ENCODE results near the gene SNAPC3.

SNAPC3 gene

GRCh38 chr9:15498246-15498995, 75.7 kb downstream of the SNAPC3 start:
- DNase-seq = no peak

GRCh38 chr9:15499139-15499538, 76.5 kb downstream of the SNAPC3 start:
- DNase-seq = no peak

GRCh38 chr9:15501179-15501578, 78.5 kb downstream of the SNAPC3 start:
- no peak for DNase-seq

GRCh38 chr9:15501803-15502202, 79.1 kb downstream of the SNAPC3 start:
- DNase-seq = no peak

- no peak for DNase-seq
Observed at GRCh38 chr9:15505921-15506320, 83.2 kb downstream of the SNAPC3 start.

- DNase-seq = peak; percentile 48
Observed at GRCh38 chr9:15509931-15510788, 87.5 kb downstream of the SNAPC3 start.

GRCh38 chr9:15510789-15511575, 88.3 kb downstream of the SNAPC3 start, which contains the start of gene PSIP1:
PSIP1 (minus strand) TSS chr9:15510970; CDS start chr9:15510188, 782 bp downstream.
- DNase-seq = peak; percentile 74

All from activated T-cell treated with anti-CD3 and anti-CD28 coated beads for 4 hours (primary cell).